ENCODE measurements around the gene RCAN3. TPM values are rescaled to one million over a fixed set of nuclear protein-coding genes. Genes with fewer than 3 reads are reported as not detected.

The RCAN3 gene
- total and polyA plus RNA-seq, 2 of the 13 experiments (the other 11 are each of a cell fraction or from before 2014, with no cell fraction given): 12.2 to 13.3 TPM

GRCh38 chr1:24551960-24552571, 49.4 kb downstream of the RCAN3 start (continued):
- no peak for TF ChIP-seq SNAPC4 (CRISPR knock-in tag; IDR thresholded peaks at IDR 0.05)
- no peak for TF ChIP-seq ZNF530 (CRISPR knock-in tag; IDR thresholded peaks at IDR 0.05; ENCODE audit: low read depth)
- no peak for TF ChIP-seq RXRA (CRISPR knock-in tag; IDR thresholded peaks at IDR 0.05)
- no peak; the same call in 1 of the 2 replicates for TF ChIP-seq ZNF124 (CRISPR knock-in tag; IDR thresholded peaks at IDR 0.05)
- no peak for TF ChIP-seq GATA4 (IDR thresholded peaks at IDR 0.05; ENCODE audit: borderline replicate concordance, low read depth)
- peak; percentile 58; the same call in 1 of the 2 replicates for TF ChIP-seq ZNF205 (CRISPR knock-in tag; IDR thresholded peaks at IDR 0.05)
- peak; percentile 69; the same call in 1 of the 2 replicates for TF ChIP-seq RNF2 (conservative IDR thresholded peaks at IDR 0.05; ENCODE audit: low read depth)
- no peak for TF ChIP-seq DR1 (CRISPR knock-in tag; IDR thresholded peaks at IDR 0.05)
- peak; percentile 80; the same call in 1 of the 2 replicates for TF ChIP-seq YEATS4 (CRISPR knock-in tag; IDR thresholded peaks at IDR 0.05; ENCODE audit: borderline replicate concordance)
- TF ChIP-seq, protein P1, sequence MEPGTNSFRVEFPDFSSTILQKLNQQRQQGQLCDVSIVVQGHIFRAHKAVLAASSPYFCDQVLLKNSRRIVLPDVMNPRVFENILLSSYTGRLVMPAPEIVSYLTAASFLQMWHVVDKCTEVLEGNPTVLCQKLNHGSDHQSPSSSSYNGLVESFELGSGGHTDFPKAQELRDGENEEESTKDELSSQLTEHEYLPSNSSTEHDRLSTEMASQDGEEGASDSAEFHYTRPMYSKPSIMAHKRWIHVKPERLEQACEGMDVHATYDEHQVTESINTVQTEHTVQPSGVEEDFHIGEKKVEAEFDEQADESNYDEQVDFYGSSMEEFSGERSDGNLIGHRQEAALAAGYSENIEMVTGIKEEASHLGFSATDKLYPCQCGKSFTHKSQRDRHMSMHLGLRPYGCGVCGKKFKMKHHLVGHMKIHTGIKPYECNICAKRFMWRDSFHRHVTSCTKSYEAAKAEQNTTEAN (CRISPR knock-in tag; conservative IDR thresholded peaks at IDR 0.05): peak; percentile 54; the same call in 1 of the 2 replicates
- TF ChIP-seq, protein P2, sequence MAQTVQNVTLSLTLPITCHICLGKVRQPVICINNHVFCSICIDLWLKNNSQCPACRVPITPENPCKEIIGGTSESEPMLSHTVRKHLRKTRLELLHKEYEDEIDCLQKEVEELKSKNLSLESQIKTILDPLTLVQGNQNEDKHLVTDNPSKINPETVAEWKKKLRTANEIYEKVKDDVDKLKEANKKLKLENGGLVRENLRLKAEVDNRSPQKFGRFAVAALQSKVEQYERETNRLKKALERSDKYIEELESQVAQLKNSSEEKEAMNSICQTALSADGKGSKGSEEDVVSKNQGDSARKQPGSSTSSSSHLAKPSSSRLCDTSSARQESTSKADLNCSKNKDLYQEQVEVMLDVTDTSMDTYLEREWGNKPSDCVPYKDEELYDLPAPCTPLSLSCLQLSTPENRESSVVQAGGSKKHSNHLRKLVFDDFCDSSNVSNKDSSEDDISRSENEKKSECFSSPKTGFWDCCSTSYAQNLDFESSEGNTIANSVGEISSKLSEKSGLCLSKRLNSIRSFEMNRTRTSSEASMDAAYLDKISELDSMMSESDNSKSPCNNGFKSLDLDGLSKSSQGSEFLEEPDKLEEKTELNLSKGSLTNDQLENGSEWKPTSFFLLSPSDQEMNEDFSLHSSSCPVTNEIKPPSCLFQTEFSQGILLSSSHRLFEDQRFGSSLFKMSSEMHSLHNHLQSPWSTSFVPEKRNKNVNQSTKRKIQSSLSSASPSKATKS (CRISPR knock-in tag; IDR thresholded peaks at IDR 0.05): no peak
- peak; percentile 33; the same call in 1 of the 2 replicates for TF ChIP-seq THRA (CRISPR knock-in tag; IDR thresholded peaks at IDR 0.05; ENCODE audit: borderline replicate concordance)
- no peak for TF ChIP-seq KLF13 (CRISPR knock-in tag; IDR thresholded peaks at IDR 0.05)
- no peak for TF ChIP-seq ZNF33B (CRISPR knock-in tag; IDR thresholded peaks at IDR 0.05)
- no peak for TF ChIP-seq ATAD3A (CRISPR knock-in tag; IDR thresholded peaks at IDR 0.05)
- TF ChIP-seq ONECUT2 (CRISPR knock-in tag; IDR thresholded peaks at IDR 0.05): peak; percentile 68
- TF ChIP-seq, protein P3, sequence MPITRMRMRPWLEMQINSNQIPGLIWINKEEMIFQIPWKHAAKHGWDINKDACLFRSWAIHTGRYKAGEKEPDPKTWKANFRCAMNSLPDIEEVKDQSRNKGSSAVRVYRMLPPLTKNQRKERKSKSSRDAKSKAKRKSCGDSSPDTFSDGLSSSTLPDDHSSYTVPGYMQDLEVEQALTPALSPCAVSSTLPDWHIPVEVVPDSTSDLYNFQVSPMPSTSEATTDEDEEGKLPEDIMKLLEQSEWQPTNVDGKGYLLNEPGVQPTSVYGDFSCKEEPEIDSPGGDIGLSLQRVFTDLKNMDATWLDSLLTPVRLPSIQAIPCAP (CRISPR knock-in tag; IDR thresholded peaks at IDR 0.05; ENCODE audit: low read depth): no peak
- no peak for TF ChIP-seq ZFP1 (CRISPR knock-in tag; IDR thresholded peaks at IDR 0.05)

Data from HepG2 (cell line).